ENCODE data around the gene TMEM232. TPM values are rescaled to one million over a fixed set of nuclear protein-coding genes. Genes with fewer than 3 reads are reported as not detected.

Gene TMEM232
- total RNA-seq, 1 experiment from 2014 or later = 1.3 TPM

DNA sequence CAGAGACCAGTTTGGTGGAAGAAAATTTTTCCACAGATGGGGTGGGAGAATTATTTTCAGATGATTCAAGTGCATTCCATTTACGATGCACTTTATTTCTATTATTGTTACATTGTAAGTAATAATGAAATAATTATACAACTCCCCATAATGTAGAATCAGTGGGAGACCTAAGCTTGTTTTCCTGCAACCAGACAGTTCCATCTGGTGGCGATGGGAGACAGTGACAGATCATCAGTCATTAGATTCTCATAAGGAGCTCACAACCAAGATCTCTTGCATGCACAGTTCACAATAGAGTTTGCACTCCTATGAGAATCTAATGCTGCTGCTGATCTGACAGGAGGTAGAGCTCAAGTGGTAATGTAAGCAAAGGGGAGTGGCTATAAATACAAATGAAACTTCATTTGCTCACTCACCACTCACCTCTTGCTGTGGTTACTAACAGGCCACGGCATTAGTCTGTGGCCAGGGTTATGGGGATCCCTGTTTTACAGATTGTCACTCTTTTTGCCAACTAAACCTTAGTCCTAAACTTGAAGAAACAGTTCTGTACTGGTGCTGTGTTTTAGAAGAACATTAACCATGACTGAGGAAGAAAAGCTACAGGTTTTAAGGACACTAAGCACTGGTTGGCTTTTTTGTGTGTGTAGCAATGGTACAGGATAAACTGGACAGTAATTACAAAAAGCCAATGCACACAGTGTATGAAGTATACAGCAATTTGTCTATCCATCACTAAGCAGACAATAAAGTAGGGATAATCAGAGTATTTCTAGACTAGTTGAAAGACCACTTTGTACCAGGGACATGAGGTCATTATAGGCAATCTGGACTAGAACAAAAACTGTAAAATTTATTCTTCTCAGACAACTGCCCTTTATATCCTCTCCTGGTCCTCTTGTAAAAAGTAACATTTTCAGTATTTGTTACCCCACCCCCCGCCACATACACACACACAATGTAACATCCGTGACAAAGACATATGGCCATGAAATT is 9.9 kb downstream of the TMEM232 start (continued):
- TF ChIP-seq, protein P1, sequence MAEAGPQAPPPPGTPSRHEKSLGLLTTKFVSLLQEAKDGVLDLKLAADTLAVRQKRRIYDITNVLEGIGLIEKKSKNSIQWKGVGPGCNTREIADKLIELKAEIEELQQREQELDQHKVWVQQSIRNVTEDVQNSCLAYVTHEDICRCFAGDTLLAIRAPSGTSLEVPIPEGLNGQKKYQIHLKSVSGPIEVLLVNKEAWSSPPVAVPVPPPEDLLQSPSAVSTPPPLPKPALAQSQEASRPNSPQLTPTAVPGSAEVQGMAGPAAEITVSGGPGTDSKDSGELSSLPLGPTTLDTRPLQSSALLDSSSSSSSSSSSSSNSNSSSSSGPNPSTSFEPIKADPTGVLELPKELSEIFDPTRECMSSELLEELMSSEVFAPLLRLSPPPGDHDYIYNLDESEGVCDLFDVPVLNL (CRISPR knock-in tag; IDR thresholded peaks at IDR 0.05; ENCODE audit: borderline replicate concordance, low read depth) = no peak
- TF ChIP-seq, protein P2, sequence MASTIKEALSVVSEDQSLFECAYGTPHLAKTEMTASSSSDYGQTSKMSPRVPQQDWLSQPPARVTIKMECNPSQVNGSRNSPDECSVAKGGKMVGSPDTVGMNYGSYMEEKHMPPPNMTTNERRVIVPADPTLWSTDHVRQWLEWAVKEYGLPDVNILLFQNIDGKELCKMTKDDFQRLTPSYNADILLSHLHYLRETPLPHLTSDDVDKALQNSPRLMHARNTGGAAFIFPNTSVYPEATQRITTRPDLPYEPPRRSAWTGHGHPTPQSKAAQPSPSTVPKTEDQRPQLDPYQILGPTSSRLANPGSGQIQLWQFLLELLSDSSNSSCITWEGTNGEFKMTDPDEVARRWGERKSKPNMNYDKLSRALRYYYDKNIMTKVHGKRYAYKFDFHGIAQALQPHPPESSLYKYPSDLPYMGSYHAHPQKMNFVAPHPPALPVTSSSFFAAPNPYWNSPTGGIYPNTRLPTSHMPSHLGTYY (CRISPR knock-in tag; IDR thresholded peaks at IDR 0.05) = no peak
- TF ChIP-seq, protein P3, sequence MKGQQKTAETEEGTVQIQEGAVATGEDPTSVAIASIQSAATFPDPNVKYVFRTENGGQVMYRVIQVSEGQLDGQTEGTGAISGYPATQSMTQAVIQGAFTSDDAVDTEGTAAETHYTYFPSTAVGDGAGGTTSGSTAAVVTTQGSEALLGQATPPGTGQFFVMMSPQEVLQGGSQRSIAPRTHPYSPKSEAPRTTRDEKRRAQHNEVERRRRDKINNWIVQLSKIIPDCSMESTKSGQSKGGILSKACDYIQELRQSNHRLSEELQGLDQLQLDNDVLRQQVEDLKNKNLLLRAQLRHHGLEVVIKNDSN (CRISPR knock-in tag; IDR thresholded peaks at IDR 0.05) = no peak

DNA sequence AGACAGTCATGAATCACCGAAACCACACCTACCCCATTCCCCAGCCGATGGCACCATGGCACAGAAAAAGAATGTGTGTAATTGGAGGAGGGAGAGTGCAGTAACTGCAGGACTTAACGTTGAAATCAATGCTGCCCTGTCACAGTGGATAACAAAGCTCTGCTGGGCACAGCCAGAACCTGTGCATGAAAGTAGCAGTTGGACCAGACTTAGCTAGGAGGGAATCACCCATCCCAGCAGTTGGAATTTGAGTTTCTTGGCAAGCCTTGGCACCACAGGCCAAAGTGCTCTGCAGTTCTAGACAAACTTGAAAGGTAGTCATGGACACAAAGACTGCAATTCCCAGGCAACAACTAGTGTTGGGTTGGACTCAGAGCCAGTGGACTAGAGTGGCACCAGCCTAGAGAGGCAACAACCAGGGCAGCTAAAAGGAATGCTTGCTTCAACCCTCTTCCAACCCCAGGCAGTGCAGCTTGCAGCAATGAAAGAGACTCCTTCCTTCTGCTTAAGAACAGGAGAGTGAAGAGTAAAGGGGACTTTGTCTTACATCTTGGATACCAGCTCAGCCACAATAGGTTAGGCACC is 19.1 kb downstream of the TMEM232 start:
- no peak for ATAC-seq
- TF ChIP-seq ZNF317 (CRISPR knock-in tag; IDR thresholded peaks at IDR 0.05; ENCODE audit: borderline replicate concordance, low read depth) = no peak
- TF ChIP-seq, protein P4, sequence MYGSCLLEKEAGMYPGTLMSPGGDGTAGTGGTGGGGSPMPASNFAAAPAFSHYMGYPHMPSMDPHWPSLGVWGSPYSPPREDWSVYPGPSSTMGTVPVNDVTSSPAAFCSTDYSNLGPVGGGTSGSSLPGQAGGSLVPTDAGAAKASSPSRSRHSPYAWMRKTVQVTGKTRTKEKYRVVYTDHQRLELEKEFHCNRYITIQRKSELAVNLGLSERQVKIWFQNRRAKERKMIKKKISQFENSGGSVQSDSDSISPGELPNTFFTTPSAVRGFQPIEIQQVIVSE (CRISPR knock-in tag; IDR thresholded peaks at IDR 0.05; ENCODE audit: borderline replicate concordance) = no peak
- no peak for TF ChIP-seq CBFB (CRISPR knock-in tag; IDR thresholded peaks at IDR 0.05; ENCODE audit: low read depth)
- no peak for TF ChIP-seq CREM (CRISPR knock-in tag; IDR thresholded peaks at IDR 0.05)
- no peak for TF ChIP-seq ZNF671 (CRISPR knock-in tag; IDR thresholded peaks at IDR 0.05)
- no peak for TF ChIP-seq TEAD1 (CRISPR knock-in tag; IDR thresholded peaks at IDR 0.05)
- TF ChIP-seq HMGA2 (CRISPR knock-in tag; IDR thresholded peaks at IDR 0.05) = no peak
- TF ChIP-seq, protein P5, sequence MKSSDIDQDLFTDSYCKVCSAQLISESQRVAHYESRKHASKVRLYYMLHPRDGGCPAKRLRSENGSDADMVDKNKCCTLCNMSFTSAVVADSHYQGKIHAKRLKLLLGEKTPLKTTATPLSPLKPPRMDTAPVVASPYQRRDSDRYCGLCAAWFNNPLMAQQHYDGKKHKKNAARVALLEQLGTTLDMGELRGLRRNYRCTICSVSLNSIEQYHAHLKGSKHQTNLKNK (CRISPR knock-in tag; IDR thresholded peaks at IDR 0.05) = no peak
- TF ChIP-seq ZNF121 (CRISPR knock-in tag; IDR thresholded peaks at IDR 0.05) = no peak
- TF ChIP-seq, protein P6, sequence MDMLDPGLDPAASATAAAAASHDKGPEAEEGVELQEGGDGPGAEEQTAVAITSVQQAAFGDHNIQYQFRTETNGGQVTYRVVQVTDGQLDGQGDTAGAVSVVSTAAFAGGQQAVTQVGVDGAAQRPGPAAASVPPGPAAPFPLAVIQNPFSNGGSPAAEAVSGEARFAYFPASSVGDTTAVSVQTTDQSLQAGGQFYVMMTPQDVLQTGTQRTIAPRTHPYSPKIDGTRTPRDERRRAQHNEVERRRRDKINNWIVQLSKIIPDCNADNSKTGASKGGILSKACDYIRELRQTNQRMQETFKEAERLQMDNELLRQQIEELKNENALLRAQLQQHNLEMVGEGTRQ (CRISPR knock-in tag; IDR thresholded peaks at IDR 0.05) = no peak
- no peak for TF ChIP-seq TCF7 (CRISPR knock-in tag; IDR thresholded peaks at IDR 0.05; ENCODE audit: low read depth)
- TF ChIP-seq, protein P7, sequence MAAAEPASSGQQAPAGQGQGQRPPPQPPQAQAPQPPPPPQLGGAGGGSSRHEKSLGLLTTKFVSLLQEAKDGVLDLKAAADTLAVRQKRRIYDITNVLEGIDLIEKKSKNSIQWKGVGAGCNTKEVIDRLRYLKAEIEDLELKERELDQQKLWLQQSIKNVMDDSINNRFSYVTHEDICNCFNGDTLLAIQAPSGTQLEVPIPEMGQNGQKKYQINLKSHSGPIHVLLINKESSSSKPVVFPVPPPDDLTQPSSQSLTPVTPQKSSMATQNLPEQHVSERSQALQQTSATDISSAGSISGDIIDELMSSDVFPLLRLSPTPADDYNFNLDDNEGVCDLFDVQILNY (CRISPR knock-in tag; IDR thresholded peaks at IDR 0.05) = no peak
- TF ChIP-seq, protein P8, sequence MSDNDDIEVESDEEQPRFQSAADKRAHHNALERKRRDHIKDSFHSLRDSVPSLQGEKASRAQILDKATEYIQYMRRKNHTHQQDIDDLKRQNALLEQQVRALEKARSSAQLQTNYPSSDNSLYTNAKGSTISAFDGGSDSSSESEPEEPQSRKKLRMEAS (CRISPR knock-in tag; IDR thresholded peaks at IDR 0.05) = no peak
- TF ChIP-seq, protein P9, sequence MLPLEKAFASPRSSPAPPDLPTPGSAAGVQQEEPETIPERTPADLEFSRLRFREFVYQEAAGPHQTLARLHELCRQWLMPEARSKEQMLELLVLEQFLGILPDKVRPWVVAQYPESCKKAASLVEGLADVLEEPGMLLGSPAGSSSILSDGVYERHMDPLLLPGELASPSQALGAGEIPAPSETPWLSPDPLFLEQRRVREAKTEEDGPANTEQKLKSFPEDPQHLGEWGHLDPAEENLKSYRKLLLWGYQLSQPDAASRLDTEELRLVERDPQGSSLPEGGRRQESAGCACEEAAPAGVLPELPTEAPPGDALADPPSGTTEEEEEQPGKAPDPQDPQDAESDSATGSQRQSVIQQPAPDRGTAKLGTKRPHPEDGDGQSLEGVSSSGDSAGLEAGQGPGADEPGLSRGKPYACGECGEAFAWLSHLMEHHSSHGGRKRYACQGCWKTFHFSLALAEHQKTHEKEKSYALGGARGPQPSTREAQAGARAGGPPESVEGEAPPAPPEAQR (CRISPR knock-in tag; IDR thresholded peaks at IDR 0.05) = no peak
- TF ChIP-seq GRHL2 (CRISPR knock-in tag; IDR thresholded peaks at IDR 0.05; ENCODE audit: insufficient replicate concordance, severe bottlenecking) = no peak
- TF ChIP-seq, protein P10, sequence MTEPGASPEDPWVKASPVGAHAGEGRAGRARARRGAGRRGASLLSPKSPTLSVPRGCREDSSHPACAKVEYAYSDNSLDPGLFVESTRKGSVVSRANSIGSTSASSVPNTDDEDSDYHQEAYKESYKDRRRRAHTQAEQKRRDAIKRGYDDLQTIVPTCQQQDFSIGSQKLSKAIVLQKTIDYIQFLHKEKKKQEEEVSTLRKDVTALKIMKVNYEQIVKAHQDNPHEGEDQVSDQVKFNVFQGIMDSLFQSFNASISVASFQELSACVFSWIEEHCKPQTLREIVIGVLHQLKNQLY (CRISPR knock-in tag; IDR thresholded peaks at IDR 0.05) = no peak
- TF ChIP-seq, protein P1 (CRISPR knock-in tag; IDR thresholded peaks at IDR 0.05; ENCODE audit: borderline replicate concordance, low read depth) = no peak
- TF ChIP-seq MXD4 (CRISPR knock-in tag; IDR thresholded peaks at IDR 0.05; ENCODE audit: borderline replicate concordance) = no peak
- no peak for TF ChIP-seq ESRRA (CRISPR knock-in tag; IDR thresholded peaks at IDR 0.05; ENCODE audit: borderline replicate concordance)

More for the DNA sequence above, 19.1 kb downstream of the TMEM232 start:
- no peak for DNase-seq (ENCODE audit: low spot score)
- H3K4me1 Mint-ChIP-seq = no peaks in the 10 kb centered on the region
- no peaks in the 10 kb centered on the region for H3K36me3 Mint-ChIP-seq
- no peak overlapping the region for H3K4me3 Mint-ChIP-seq
- POLR2A ChIA-PET = no interaction called here
- CTCF ChIA-PET = no interaction called here
- H3K9me3 Mint-ChIP-seq = no peaks in the 10 kb centered on the region
- H3K27ac Mint-ChIP-seq = no peak overlapping the region
- H3K27me3 Mint-ChIP-seq (ENCODE audit: low read depth) = peaks cover 5% of the 10 kb centered on the region

Measured in WTC11 (cell line).